Fibroblast of lung (primary cell): Measurements from ENCODE around the gene FAM167B.

Source experiments
- CTCF ChIP-seq, 2 donors: IDR thresholded peaks in 1 of 2; conservative IDR thresholded peaks in 1 of 2; 1 replicate in 1 of 2; 2 replicates in 1 of 2; pipeline ENCODE4 v1.5.1; 2011 to 2012; ENCODE audit warnings: low read length in 2 of 2, control low read depth in 1 of 2, inconsistent platforms in 1 of 2, low read depth in 1 of 2, mild to moderate bottlenecking in 1 of 2
- EZH2 ChIP-seq: IDR thresholded peaks from 2 replicates; pipeline ENCODE4 v1.5.1; 2012; ENCODE audit warnings: low read length, control low read depth, mild to moderate bottlenecking; ENCODE audit errors: missing control alignments

GRCh38 chr1:32201011-32201855 lies 45.8 kb upstream of the FAM167B start:
- TF ChIP-seq CTCF (conservative IDR thresholded peaks at IDR 0.05 in 1 of 2, IDR thresholded peaks at IDR 0.05 in 1 of 2; ENCODE audit: low read depth in 1 of 2, low read length in 2 of 2) (no peak), EZH2 (no peak)
